ENCODE measurements around the gene SAMD11. TPM values are rescaled to one million over a fixed set of nuclear protein-coding genes. Genes with fewer than 3 reads are reported as not detected.

Gene SAMD11
- total and polyA plus RNA-seq, 2 of the 8 experiments (the other 6 are each of a cell fraction or from before 2014, with no cell fraction given), result 0.18 to 0.30 TPM

DNA sequence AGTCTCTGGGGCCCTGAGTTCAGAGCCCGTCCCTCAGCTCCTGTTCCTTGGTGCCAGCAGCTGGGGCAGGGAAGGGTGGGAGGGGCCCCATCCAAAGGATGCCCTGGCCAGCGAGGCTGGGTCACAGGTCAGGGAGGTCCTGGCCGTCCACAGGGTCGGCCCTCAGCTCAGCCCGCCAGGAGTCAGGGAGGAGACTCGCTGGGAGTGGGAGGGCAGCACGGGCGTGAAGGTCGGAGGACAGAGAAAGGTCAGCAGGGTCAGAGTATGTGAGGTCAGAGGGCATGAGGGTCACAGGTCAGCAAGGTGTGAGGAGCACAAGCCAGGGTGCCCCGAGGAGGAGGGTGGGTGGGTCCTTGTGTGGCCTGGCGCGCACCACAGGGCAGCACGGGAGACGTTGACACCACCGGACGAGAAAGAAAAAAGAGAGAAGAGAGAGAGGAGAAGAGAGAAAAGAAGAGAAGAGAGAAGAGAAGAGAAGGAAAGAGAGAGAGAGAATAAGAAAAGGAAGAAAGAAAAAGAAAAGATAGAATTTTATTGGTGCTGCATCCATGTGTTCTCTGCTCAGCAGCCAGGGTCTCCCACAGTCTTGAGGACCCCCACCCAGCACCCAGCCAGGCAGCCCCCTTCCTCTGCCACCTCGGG, 51.1 kb downstream of the SAMD11 start (continued):
- TF ChIP-seq, protein P1, sequence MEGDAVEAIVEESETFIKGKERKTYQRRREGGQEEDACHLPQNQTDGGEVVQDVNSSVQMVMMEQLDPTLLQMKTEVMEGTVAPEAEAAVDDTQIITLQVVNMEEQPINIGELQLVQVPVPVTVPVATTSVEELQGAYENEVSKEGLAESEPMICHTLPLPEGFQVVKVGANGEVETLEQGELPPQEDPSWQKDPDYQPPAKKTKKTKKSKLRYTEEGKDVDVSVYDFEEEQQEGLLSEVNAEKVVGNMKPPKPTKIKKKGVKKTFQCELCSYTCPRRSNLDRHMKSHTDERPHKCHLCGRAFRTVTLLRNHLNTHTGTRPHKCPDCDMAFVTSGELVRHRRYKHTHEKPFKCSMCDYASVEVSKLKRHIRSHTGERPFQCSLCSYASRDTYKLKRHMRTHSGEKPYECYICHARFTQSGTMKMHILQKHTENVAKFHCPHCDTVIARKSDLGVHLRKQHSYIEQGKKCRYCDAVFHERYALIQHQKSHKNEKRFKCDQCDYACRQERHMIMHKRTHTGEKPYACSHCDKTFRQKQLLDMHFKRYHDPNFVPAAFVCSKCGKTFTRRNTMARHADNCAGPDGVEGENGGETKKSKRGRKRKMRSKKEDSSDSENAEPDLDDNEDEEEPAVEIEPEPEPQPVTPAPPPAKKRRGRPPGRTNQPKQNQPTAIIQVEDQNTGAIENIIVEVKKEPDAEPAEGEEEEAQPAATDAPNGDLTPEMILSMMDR (IDR thresholded peaks at IDR 0.05; ENCODE audit: control extremely low read depth in 1 of 3, insufficient read depth in 1 of 3, low read depth in 1 of 3, low read length in 3 of 3), result no peak
- TF ChIP-seq RNF2 (IDR thresholded peaks at IDR 0.05; ENCODE audit: borderline replicate concordance, low read depth, low read length, missing control alignments, poor library complexity, severe bottlenecking), result no peak
- TF ChIP-seq, protein P2, sequence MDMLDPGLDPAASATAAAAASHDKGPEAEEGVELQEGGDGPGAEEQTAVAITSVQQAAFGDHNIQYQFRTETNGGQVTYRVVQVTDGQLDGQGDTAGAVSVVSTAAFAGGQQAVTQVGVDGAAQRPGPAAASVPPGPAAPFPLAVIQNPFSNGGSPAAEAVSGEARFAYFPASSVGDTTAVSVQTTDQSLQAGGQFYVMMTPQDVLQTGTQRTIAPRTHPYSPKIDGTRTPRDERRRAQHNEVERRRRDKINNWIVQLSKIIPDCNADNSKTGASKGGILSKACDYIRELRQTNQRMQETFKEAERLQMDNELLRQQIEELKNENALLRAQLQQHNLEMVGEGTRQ (IDR thresholded peaks at IDR 0.05; ENCODE audit: low read length), result no peak
